Trophoblast cell (in vitro differentiated cells and primary cell): ENCODE data around the gene KRT77.

Experiments
- DNase-seq, 2 donors: peaks; one replicate each; pipeline ENCODE4 v3.0.0-alpha.2; 2016
- H2AFZ ChIP-seq: 2 replicates; pipeline ENCODE4 v1.6.1; 2013; ENCODE audit warnings: low read length, moderate library complexity, mild to moderate bottlenecking; ENCODE audit not compliant: insufficient read depth, poor library complexity
- H2AK5ac ChIP-seq: 2 replicates; pipeline ENCODE4 v1.6.1; 2013; ENCODE audit warnings: mild to moderate bottlenecking, low read length
- H2BK120ac ChIP-seq: 2 replicates; pipeline ENCODE4 v1.6.1; 2013; ENCODE audit warnings: low read length, mild to moderate bottlenecking, moderate library complexity; ENCODE audit not compliant: insufficient read depth, poor library complexity
- H2BK12ac ChIP-seq: 2 replicates; pipeline ENCODE4 v1.6.1; 2013; ENCODE audit warnings: mild to moderate bottlenecking, low read length, moderate library complexity
- H2BK5ac ChIP-seq: 2 replicates; pipeline ENCODE4 v1.6.1; 2013; ENCODE audit warnings: low read length, low read depth, moderate library complexity, mild to moderate bottlenecking; ENCODE audit not compliant: poor library complexity
- H3K14ac ChIP-seq: 2 replicates; pipeline ENCODE4 v1.6.1; 2013; ENCODE audit warnings: mild to moderate bottlenecking, low read length
- H3K18ac ChIP-seq: 2 replicates; pipeline ENCODE4 v1.6.1; 2013; ENCODE audit warnings: mild to moderate bottlenecking, low read length
- H3K23ac ChIP-seq: 2 replicates; pipeline ENCODE4 v1.6.1; 2013; ENCODE audit warnings: low read length
- H3K27ac ChIP-seq: 2 replicates; pipeline ENCODE4 v1.5.1; 2013; ENCODE audit warnings: low read depth, mild to moderate bottlenecking, inconsistent platforms, low read length, moderate library complexity
- H3K27me3 ChIP-seq: 2 replicates; pipeline ENCODE4 v1.6.1; 2013; ENCODE audit warnings: inconsistent platforms, mild to moderate bottlenecking, low read length, moderate library complexity; ENCODE audit not compliant: insufficient read depth
- H3K36me3 ChIP-seq, 2 experiments: 1 replicate in 1 of 2; 2 replicates in 1 of 2; pipeline ENCODE4 v1.6.1; 2013; ENCODE audit warnings: low read length in 2 of 2, mild to moderate bottlenecking in 2 of 2, moderate library complexity in 1 of 2; ENCODE audit not compliant: insufficient read depth in 2 of 2, control insufficient read depth in 1 of 2
- H3K4ac ChIP-seq: 2 replicates; pipeline ENCODE4 v1.6.1; 2013; ENCODE audit warnings: low read depth, mild to moderate bottlenecking, low read length, moderate library complexity
- H3K4me1 ChIP-seq, 2 experiments: 1 replicate in 1 of 2; 2 replicates in 1 of 2; pipeline ENCODE4 v1.6.1; 2013; ENCODE audit warnings: low read length in 2 of 2, mild to moderate bottlenecking in 2 of 2, moderate library complexity in 1 of 2; ENCODE audit not compliant: insufficient read depth in 2 of 2, control insufficient read depth in 1 of 2
- H3K4me2 ChIP-seq: 2 replicates; pipeline ENCODE4 v1.6.1; 2013; ENCODE audit warnings: inconsistent platforms, mild to moderate bottlenecking, low read length, moderate library complexity
- H3K4me3 ChIP-seq: 2 replicates; pipeline ENCODE4 v1.5.1; 2013; ENCODE audit warnings: mild to moderate bottlenecking, low read depth, low read length, inconsistent platforms
- H3K79me1 ChIP-seq: one replicate; pipeline ENCODE4 v1.6.1; 2013; ENCODE audit warnings: low read length
- H3K79me2 ChIP-seq: 2 replicates; pipeline ENCODE4 v1.6.1; 2013; ENCODE audit warnings: low read length, mild to moderate bottlenecking; ENCODE audit not compliant: control insufficient read depth, insufficient read depth, poor library complexity
- H3K9ac ChIP-seq: 2 replicates; pipeline ENCODE4 v1.6.1; 2013; ENCODE audit warnings: mild to moderate bottlenecking, low read length
- H3K9me3 ChIP-seq: 2 replicates; pipeline ENCODE4 v1.6.1; 2013; ENCODE audit warnings: low read depth, mild to moderate bottlenecking, control low read depth, inconsistent platforms, low read length; ENCODE audit not compliant: insufficient read depth
- H4K12ac ChIP-seq: 2 replicates; pipeline ENCODE4 v1.6.1; 2013; ENCODE audit warnings: low read depth, mild to moderate bottlenecking, low read length, moderate library complexity
- H4K8ac ChIP-seq: 2 replicates; pipeline ENCODE4 v1.6.1; 2013; ENCODE audit warnings: low read depth, mild to moderate bottlenecking, low read length, moderate library complexity
- H4K91ac ChIP-seq: one replicate; pipeline ENCODE4 v1.6.1; 2013; ENCODE audit warnings: low read depth, mild to moderate bottlenecking, low read length, moderate library complexity
- WGBS: extraction: QIAGEN DNeasy Blood & Tissue Kit; methylation state at CpG from one replicate; pipeline ENCODE4 v1.1.7; 2013; ENCODE audit warnings: missing lambda C conversion rate; ENCODE audit not compliant: insufficient read length, insufficient coverage; ENCODE audit errors: extremely low coverage; 5-methylcytosine and 5-hydroxymethylcytosine counted together

Gene KRT77

GRCh38 chr12:52666471-52666870 is 36.9 kb downstream of the KRT77 start:
- Histone ChIP-seq H3K18ac (no peak overlapping the region), H3K79me2 (no peaks in the 10 kb centered on the region), H2AFZ (no peak overlapping the region), H3K4ac (no peak overlapping the region), H3K27ac (no peak overlapping the region), H3K14ac (no peak overlapping the region), H4K8ac (no peak overlapping the region), H3K4me1 (peaks cover 2 to 8% of the 10 kb centered on the region in 2 experiments), H2BK120ac (no peak overlapping the region), H4K12ac (no peak overlapping the region), H3K23ac (no peak overlapping the region), H2BK12ac (no peak overlapping the region), H3K4me2 (no peak overlapping the region), H3K4me3 (no peak overlapping the region), H3K9ac (no peak overlapping the region), H3K9me3 (no peaks in the 10 kb centered on the region), H3K79me1 (no peaks in the 10 kb centered on the region), H2AK5ac (no peak overlapping the region), H4K91ac (no peak overlapping the region), H3K27me3 (no peaks in the 10 kb centered on the region), H2BK5ac (no peak overlapping the region), H3K36me3 (no peaks in the 10 kb centered on the region)
- no CpG with 5 or more reads among the region's 3 CpGs for WGBS
- no peak for DNase-seq

- Histone ChIP-seq H3K23ac (no peak overlapping the region), H3K4ac (no peak overlapping the region), H4K91ac (no peak overlapping the region), H3K27me3 (no peaks in the 10 kb centered on the region), H4K12ac (no peak overlapping the region), H3K9me3 (no peaks in the 10 kb centered on the region), H3K14ac (no peak overlapping the region), H3K27ac (no peak overlapping the region), H3K4me2 (no peak overlapping the region), H4K8ac (no peak overlapping the region), H3K18ac (no peak overlapping the region), H2BK120ac (no peak overlapping the region), H3K4me3 (no peak overlapping the region), H2BK5ac (no peak overlapping the region), H3K9ac (no peak overlapping the region), H2BK12ac (no peak overlapping the region), H2AFZ (no peak overlapping the region), H3K79me1 (no peaks in the 10 kb centered on the region), H2AK5ac (no peak overlapping the region), H3K4me1 (no peaks in the 10 kb centered on the region), H3K79me2 (no peaks in the 10 kb centered on the region), H3K36me3 (no peaks in the 10 kb centered on the region)
- no peak for DNase-seq
Observed at GRCh38 chr12:52663420-52663819, 39.9 kb downstream of the KRT77 start.

- Histone ChIP-seq H3K23ac (no peak overlapping the region), H3K4me2 (no peak overlapping the region), H4K91ac (no peak overlapping the region), H2AK5ac (no peak overlapping the region), H3K4me3 (no peak overlapping the region), H3K79me2 (no peaks in the 10 kb centered on the region), H4K12ac (no peak overlapping the region), H2BK120ac (no peak overlapping the region), H3K27me3 (no peaks in the 10 kb centered on the region), H3K18ac (no peak overlapping the region), H2AFZ (no peak overlapping the region), H3K27ac (no peak overlapping the region), H3K14ac (no peak overlapping the region), H3K4ac (no peak overlapping the region), H4K8ac (no peak overlapping the region), H3K9me3 (no peaks in the 10 kb centered on the region), H3K9ac (no peak overlapping the region), H3K36me3 (no peaks in the 10 kb centered on the region), H2BK12ac (no peak overlapping the region), H3K4me1 (no peaks in the 10 kb centered on the region), H2BK5ac (no peak overlapping the region), H3K79me1 (no peaks in the 10 kb centered on the region)
- DNase-seq: no peak
Observed at GRCh38 chr12:52662918-52663229, 40.5 kb downstream of the KRT77 start.

GRCh38 chr12:52662093-52662917 is 41.0 kb downstream of the KRT77 start:
- no peak overlapping the region for H3K9ac ChIP-seq
- WGBS: no CpG with 5 or more reads among the region's 10 CpGs
- DNase-seq: no peak
- H3K23ac ChIP-seq: no peak overlapping the region
- H3K36me3 ChIP-seq: no peaks in the 10 kb centered on the region
- H3K9me3 ChIP-seq: no peaks in the 10 kb centered on the region
- no peak overlapping the region for H2AK5ac ChIP-seq
- H3K14ac ChIP-seq: no peak overlapping the region
- no peak overlapping the region for H2BK5ac ChIP-seq
- H4K12ac ChIP-seq: no peak overlapping the region
- H2BK120ac ChIP-seq: no peak overlapping the region
- no peak overlapping the region for H3K4ac ChIP-seq
- no peak overlapping the region for H3K18ac ChIP-seq
- no peak overlapping the region for H4K8ac ChIP-seq
- H3K79me1 ChIP-seq: no peaks in the 10 kb centered on the region
- no peak overlapping the region for H3K27ac ChIP-seq
- H2AFZ ChIP-seq: no peak overlapping the region
- no peak overlapping the region for H3K4me3 ChIP-seq
- no peaks in the 10 kb centered on the region for H3K4me1 ChIP-seq
- no peaks in the 10 kb centered on the region for H3K79me2 ChIP-seq
- no peak overlapping the region for H3K4me2 ChIP-seq
- H3K27me3 ChIP-seq: no peaks in the 10 kb centered on the region
- no peak overlapping the region for H4K91ac ChIP-seq
- H2BK12ac ChIP-seq: no peak overlapping the region
